Activated CD8-positive, alpha-beta T cell treated with anti-CD3 and anti-CD28 coated beads for 36 hours (primary cell): ENCODE results near the gene ZNF76. TPM values are rescaled to one million over a fixed set of nuclear protein-coding genes. Genes with fewer than 3 reads are reported as not detected.
A peak's percentile ranks its signal among the peaks of the same experiment; 100 is the strongest.
"Not testable (repeated sequence)": the region's sequence is repeated elsewhere in the genome, so short reads cannot be mapped to it uniquely, and the experiment has no call there.

ENCODE experiments used
- ATAC-seq: fragments of 200-7000 bp; cut with Tn5 transposase; one replicate; pipeline ENCODE4 v1.10.0; 2021; ENCODE audit warnings: mild to moderate bottlenecking, moderate library complexity
- CTCF ChIA-PET: fragments of 350-600 bp; sonication (Branson Sonifier 250); formaldehyde crosslinking; loops from one replicate; lab custom pipeline; 2021; ENCODE audit warnings: antibody characterized with exemption; lab: Charles Lee
- POLR2A ChIA-PET: fragments of 350-600 bp; sonication (Branson Sonifier 250); formaldehyde crosslinking; loops from one replicate; lab custom pipeline; 2021; ENCODE audit warnings: antibody characterized with exemption; lab: Charles Lee
- DNase-seq: peaks from one replicate; pipeline ENCODE4 v3.0.0-alpha.2; 2020
- H3K27ac Mint-ChIP-seq: one replicate; pipeline ENCODE4 v1.8.0; 2021; ENCODE audit warnings: mild to moderate bottlenecking, mixed read lengths
- H3K27me3 Mint-ChIP-seq: one replicate; pipeline ENCODE4 v1.8.0; 2021; ENCODE audit warnings: mixed read lengths
- H3K36me3 Mint-ChIP-seq: one replicate; pipeline ENCODE4 v1.8.0; 2021; ENCODE audit warnings: low read depth, mixed read lengths
- H3K4me1 Mint-ChIP-seq: one replicate; pipeline ENCODE4 v1.8.0; 2021; ENCODE audit warnings: low read depth, mixed read lengths
- H3K4me3 Mint-ChIP-seq: one replicate; pipeline ENCODE4 v1.8.0; 2021; ENCODE audit warnings: mild to moderate bottlenecking, moderate library complexity, mixed read lengths
- H3K9me3 Mint-ChIP-seq: one replicate; pipeline ENCODE4 v1.8.0; 2021; ENCODE audit warnings: mixed read lengths
- intact Hi-C: fragments of 100-400 bp; cut with micrococcal nuclease; formaldehyde crosslinking; loops from one replicate; pipeline ENCODE4 v1.10.0; 2022
- total RNA-seq, 2 experiments: library from RNA; stranded (reverse); gene quantifications; one replicate each; pipeline ENCODE4 v1.2.3, GENCODE V29; 2021
- TF ChIP-seq, protein P1 (sequence below): fragments of 200-600 bp; IDR thresholded peaks from one replicate; pipeline ENCODE4 v1.8.0; 2022; ENCODE audit warnings: antibody characterized with exemption, mild to moderate bottlenecking

ZNF76 gene
- total RNA-seq, 2 experiments from 2014 or later, result 34.4 to 35.2 TPM

GRCh38 chr6:35330541-35331119 is 71.1 kb downstream of the ZNF76 start:
- TF ChIP-seq, protein P1, sequence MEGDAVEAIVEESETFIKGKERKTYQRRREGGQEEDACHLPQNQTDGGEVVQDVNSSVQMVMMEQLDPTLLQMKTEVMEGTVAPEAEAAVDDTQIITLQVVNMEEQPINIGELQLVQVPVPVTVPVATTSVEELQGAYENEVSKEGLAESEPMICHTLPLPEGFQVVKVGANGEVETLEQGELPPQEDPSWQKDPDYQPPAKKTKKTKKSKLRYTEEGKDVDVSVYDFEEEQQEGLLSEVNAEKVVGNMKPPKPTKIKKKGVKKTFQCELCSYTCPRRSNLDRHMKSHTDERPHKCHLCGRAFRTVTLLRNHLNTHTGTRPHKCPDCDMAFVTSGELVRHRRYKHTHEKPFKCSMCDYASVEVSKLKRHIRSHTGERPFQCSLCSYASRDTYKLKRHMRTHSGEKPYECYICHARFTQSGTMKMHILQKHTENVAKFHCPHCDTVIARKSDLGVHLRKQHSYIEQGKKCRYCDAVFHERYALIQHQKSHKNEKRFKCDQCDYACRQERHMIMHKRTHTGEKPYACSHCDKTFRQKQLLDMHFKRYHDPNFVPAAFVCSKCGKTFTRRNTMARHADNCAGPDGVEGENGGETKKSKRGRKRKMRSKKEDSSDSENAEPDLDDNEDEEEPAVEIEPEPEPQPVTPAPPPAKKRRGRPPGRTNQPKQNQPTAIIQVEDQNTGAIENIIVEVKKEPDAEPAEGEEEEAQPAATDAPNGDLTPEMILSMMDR, result no peak
- Mint-ChIP-seq H3K4me1 (peaks cover 26% of the 10 kb centered on the region), H3K4me3 (no peak overlapping the region), H3K27ac (no peak overlapping the region), H3K27me3 (no peaks in the 10 kb centered on the region), H3K9me3 (peaks cover 4% of the 10 kb centered on the region), H3K36me3 (peaks cover 9% of the 10 kb centered on the region)
- no peak for ATAC-seq
- intact Hi-C loops, result no loop called here
- CTCF ChIA-PET, result interaction anchor here (1.0 to 16.8 kb wide), 7 partner anchors 10 to 118 kb away, joined by 3 to 241 read pairs (median 7); partner anchors contain the start of genes DEF6 and PPARD
- no peak for DNase-seq
- POLR2A ChIA-PET, result interaction anchor here (1.2 to 2.5 kb wide), 3 partner anchors 27 to 141 kb away, joined by 3 to 7 read pairs (median 3); partner anchors contain the start of gene RPL10A

GRCh38 chr6:35332074-35332887 is 72.7 kb downstream of the ZNF76 start:
- intact Hi-C loops, H3K27me3 Mint-ChIP-seq, H3K4me3 Mint-ChIP-seq, H3K9me3 Mint-ChIP-seq, H3K36me3 Mint-ChIP-seq: not testable (repeated sequence)
- Mint-ChIP-seq H3K27ac (peak overlapping the region; percentile 34), H3K4me1 (peaks cover 28% of the 10 kb centered on the region)
- CTCF ChIA-PET, result interaction anchor here (0.8 to 16.8 kb wide), 6 partner anchors 10 to 120 kb away, joined by 3 to 241 read pairs (median 5); partner anchors contain the start of genes DEF6 and FANCE
- ATAC-seq (peak; percentile 70), DNase-seq (peak; percentile 65)
- POLR2A ChIA-PET, result interaction anchor here (0.7 to 2.5 kb wide), 4 partner anchors 14 to 140 kb away, joined by 3 to 7 read pairs (median 4); partner anchors contain the start of gene RPL10A

- Mint-ChIP-seq H3K4me3 (no peak overlapping the region), H3K36me3 (peaks cover 20% of the 10 kb centered on the region), H3K4me1 (peaks cover 40% of the 10 kb centered on the region), H3K27me3 (no peaks in the 10 kb centered on the region), H3K9me3 (no peaks in the 10 kb centered on the region), H3K27ac (no peak overlapping the region)
- ChIA-PET POLR2A (interaction anchor here (1.0 to 4.4 kb wide), 6 partner anchors 44 to 131 kb away, joined by 3 to 41 read pairs (median 11); partner anchors contain the start of genes DEF6, FANCE and RPL10A), CTCF (interaction anchor here (0.6 to 10.5 kb wide), 32 partner anchors 8 to 182 kb away, joined by 3 to 209 read pairs (median 4); partner anchors contain the start of genes DEF6, FANCE and RPL10A)
- no peak for ATAC-seq
- intact Hi-C loops, result no loop called here
- TF ChIP-seq, protein P1, result no peak
- DNase-seq, result no peak
These were observed 82.0 kb downstream of the ZNF76 start for GRCh38 chr6:35341557-35341956.

DNA sequence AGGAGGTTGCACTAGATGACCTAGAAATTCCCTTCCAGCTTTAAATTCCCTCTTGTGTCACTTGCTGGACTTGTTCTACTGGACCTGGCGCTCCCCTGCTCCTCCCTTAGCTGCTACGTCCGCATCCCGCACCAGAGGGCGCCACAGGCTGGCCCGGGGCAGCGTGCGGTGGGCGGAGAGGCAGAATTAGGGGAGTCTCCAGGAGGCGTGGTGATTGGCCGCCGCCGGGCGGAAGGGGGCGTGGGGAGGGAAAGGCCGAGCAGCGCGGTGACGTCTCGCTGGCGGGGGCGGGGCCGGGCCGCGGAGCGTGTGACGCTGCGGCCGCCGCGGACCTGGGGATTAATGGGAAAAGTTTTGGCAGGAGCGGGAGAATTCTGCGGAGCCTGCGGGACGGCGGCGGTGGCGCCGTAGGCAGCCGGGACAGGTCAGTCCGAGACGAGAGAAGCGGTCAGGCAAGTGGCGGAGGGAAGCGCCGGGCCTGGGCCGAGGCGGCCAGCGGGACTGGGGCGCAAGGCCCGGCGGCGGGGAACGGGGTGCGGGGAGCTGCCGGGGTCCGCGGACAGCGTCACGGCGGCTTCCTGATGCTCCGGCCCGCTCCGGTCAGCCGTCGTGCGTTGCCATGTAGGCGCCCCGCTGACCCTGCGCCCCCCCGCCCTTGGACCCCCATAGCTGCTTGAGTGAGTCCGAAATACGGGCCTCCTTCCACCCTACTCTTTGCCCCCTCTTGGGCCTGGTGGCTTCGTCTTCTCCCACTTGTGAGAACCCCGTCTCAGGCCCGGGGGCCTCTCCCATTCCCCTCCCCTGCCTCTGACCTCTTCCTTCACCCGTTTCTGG is 82.9 kb downstream of the ZNF76 start, which contains the start of gene PPARD:
Gene PPARD (plus strand): TSS at position 301 of the 834 bp plus-strand sequence. CDS start 68,530 bp downstream, outside the sequence.
- peak; percentile 98 for DNase-seq
- H3K4me3 Mint-ChIP-seq, result peak within 1 kb of the TSS; percentile 82
- peak within 1 kb of the TSS; percentile 91 for H3K27ac Mint-ChIP-seq
- TF ChIP-seq, protein P1, result peak; percentile 95
- H3K36me3 Mint-ChIP-seq, result peaks cover 26% of the 10 kb centered on the region
- H3K4me1 Mint-ChIP-seq, result peaks cover 40% of the 10 kb centered on the region
- ATAC-seq, result peak; percentile 98
- intact Hi-C loops, result loop anchor here (1.0 kb wide), 1 partner anchor 107 kb away; no protein-coding TSS in a partner anchor
- no peaks in the 10 kb centered on the region for H3K27me3 Mint-ChIP-seq
- CTCF ChIA-PET, result interaction anchor here (0.6 to 10.5 kb wide), 36 partner anchors 9 to 158 kb away, joined by 3 to 209 read pairs (median 4); partner anchors contain the start of genes DEF6, FANCE and RPL10A
- H3K9me3 Mint-ChIP-seq, result no peaks in the 10 kb centered on the region
- POLR2A ChIA-PET, result interaction anchor here (0.7 to 4.4 kb wide), 15 partner anchors 10 to 167 kb away, joined by 3 to 41 read pairs (median 3); partner anchors contain the start of genes DEF6, FANCE and RPL10A
